HepG2 (cell line): ENCODE data around the gene MS4A3.

Source experiments
- FOXA3 ChIP-seq: IDR thresholded peaks from 2 replicates; pipeline ENCODE4 v1.6.1; 2016; ENCODE audit warnings: missing genetic modification reagents, missing compliant biosample characterization
- GATAD2A ChIP-seq: IDR thresholded peaks from 2 replicates; pipeline ENCODE4 v1.6.1; 2016
- PHF8 ChIP-seq: sonication (generic); formaldehyde crosslinking; IDR thresholded peaks from 2 replicates; pipeline ENCODE4 v1.5.0; 2020; ENCODE audit warnings: missing genetic modification reagents
- POLR2AphosphoS5 ChIP-seq: IDR thresholded peaks from 2 replicates; pipeline ENCODE4 v1.6.1; 2012; ENCODE audit warnings: low read depth, low read length
- RAD21 ChIP-seq: fragments of 450-650 bp; formaldehyde crosslinking; IDR thresholded peaks from 2 replicates; pipeline ENCODE4 v1.5.0; 2020; ENCODE audit warnings: mild to moderate bottlenecking
- RORA ChIP-seq: sonication (generic); formaldehyde crosslinking; IDR thresholded peaks from 2 replicates; pipeline ENCODE4 v1.5.0; 2020; ENCODE audit warnings: mild to moderate bottlenecking, missing genetic modification reagents, moderate library complexity
- ZNF263 ChIP-seq: sonication (generic); formaldehyde crosslinking; IDR thresholded peaks from 2 replicates; pipeline ENCODE4 v1.4.0; 2020; ENCODE audit warnings: missing genetic modification reagents
- ZNF280B ChIP-seq: sonication (generic); formaldehyde crosslinking; IDR thresholded peaks from 2 replicates; pipeline ENCODE4 v1.5.0; 2020; ENCODE audit warnings: missing genetic modification reagents, mild to moderate bottlenecking, borderline replicate concordance
- TF ChIP-seq, protein P1 (sequence below): sonication (generic); formaldehyde crosslinking; IDR thresholded peaks from 2 replicates; pipeline ENCODE4 v1.5.0; 2020; ENCODE audit warnings: mild to moderate bottlenecking, missing genetic modification reagents

DNA sequence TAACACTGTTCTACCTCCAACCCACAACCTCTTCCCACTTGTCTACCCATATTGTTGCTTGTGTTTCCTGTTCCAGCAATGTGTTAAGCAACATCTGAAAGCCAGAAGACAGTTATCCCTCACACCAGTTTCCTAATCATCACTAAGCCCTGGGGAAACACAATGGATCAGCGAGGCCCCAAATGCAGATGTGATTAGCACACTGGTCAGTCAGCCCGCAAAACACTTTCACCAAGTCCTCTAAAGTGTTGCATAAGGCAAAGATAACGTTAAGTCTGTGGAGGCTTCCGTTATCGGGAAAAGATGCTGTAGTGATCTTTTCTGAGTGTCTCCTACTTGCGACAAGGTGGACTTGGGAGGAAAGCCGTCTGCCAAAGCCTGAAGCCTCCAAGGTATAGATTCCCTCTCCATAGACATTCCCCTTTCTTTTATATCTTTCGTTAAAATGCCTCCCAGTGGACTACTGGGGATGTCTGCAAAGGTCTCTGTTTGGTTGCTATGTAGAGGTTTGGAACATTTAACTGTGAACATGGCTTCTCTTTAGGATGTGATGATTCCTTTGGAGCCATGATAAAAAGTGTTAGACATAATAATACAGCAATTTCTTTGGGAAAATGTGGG, at the start of gene MS4A3:
- TF ChIP-seq ZNF263 = no peak
- no peak for TF ChIP-seq RORA (CRISPR knock-in tag)
- TF ChIP-seq GATAD2A (CRISPR knock-in tag) = no peak
- TF ChIP-seq FOXA3 (CRISPR knock-in tag) = no peak
- TF ChIP-seq, protein P1, sequence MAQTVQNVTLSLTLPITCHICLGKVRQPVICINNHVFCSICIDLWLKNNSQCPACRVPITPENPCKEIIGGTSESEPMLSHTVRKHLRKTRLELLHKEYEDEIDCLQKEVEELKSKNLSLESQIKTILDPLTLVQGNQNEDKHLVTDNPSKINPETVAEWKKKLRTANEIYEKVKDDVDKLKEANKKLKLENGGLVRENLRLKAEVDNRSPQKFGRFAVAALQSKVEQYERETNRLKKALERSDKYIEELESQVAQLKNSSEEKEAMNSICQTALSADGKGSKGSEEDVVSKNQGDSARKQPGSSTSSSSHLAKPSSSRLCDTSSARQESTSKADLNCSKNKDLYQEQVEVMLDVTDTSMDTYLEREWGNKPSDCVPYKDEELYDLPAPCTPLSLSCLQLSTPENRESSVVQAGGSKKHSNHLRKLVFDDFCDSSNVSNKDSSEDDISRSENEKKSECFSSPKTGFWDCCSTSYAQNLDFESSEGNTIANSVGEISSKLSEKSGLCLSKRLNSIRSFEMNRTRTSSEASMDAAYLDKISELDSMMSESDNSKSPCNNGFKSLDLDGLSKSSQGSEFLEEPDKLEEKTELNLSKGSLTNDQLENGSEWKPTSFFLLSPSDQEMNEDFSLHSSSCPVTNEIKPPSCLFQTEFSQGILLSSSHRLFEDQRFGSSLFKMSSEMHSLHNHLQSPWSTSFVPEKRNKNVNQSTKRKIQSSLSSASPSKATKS = no peak
- TF ChIP-seq RAD21 (CRISPR knock-in tag) = no peak
- no peak for TF ChIP-seq PHF8
- TF ChIP-seq ZNF280B (CRISPR knock-in tag) = no peak
- no peak for TF ChIP-seq POLR2AphosphoS5
